ENCODE data around the gene AGER. TPM values are rescaled to one million over a fixed set of nuclear protein-coding genes. Genes with fewer than 3 reads are reported as not detected.

AGER gene
- total RNA-seq, 1 donor from 2014 or later = 1.8 TPM

- TF ChIP-seq, protein P1, sequence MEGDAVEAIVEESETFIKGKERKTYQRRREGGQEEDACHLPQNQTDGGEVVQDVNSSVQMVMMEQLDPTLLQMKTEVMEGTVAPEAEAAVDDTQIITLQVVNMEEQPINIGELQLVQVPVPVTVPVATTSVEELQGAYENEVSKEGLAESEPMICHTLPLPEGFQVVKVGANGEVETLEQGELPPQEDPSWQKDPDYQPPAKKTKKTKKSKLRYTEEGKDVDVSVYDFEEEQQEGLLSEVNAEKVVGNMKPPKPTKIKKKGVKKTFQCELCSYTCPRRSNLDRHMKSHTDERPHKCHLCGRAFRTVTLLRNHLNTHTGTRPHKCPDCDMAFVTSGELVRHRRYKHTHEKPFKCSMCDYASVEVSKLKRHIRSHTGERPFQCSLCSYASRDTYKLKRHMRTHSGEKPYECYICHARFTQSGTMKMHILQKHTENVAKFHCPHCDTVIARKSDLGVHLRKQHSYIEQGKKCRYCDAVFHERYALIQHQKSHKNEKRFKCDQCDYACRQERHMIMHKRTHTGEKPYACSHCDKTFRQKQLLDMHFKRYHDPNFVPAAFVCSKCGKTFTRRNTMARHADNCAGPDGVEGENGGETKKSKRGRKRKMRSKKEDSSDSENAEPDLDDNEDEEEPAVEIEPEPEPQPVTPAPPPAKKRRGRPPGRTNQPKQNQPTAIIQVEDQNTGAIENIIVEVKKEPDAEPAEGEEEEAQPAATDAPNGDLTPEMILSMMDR (IDR thresholded peaks at IDR 0.05; ENCODE audit: borderline replicate concordance) = no peak
- Histone ChIP-seq H3K9me3 (replicated peaks) (no peaks in the 10 kb centered on the region), H3K36me3 (peaks cover 28% of the 10 kb centered on the region), H3K27me3 (ENCODE audit: low read depth) (peaks cover 27% of the 10 kb centered on the region), H3K27ac (replicated peaks) (no peak overlapping the region), H3K4me1 (no peaks in the 10 kb centered on the region), H3K4me3 (no peak overlapping the region)
- DNase-seq = no peak
- intact Hi-C loops (cut with micrococcal nuclease) = no loop called here
Observed at GRCh38 chr6:32203426-32204267, 19.6 kb upstream of the AGER start.

DNA sequence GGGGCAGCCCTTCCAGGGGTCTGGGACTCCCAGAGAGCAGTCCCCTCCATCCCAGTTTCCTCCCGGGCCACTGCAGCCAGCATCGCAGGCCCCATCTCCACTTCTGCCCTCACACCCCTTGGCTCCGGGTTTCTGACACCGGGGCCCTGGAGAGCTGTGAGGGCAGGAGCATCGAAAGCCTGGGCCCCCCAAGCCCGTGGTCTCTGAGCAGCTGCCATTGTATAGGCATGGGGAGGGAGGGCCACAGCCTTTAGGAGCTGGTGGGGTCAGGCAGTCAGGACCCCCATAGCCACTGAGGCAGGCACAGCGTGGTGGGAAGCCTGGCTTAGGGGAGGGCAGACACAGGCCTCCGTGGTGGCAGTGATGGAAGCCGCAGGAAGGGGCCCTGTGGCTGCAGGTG is 18.1 kb upstream of the AGER start:
- H3K9me3 ChIP-seq (replicated peaks) = no peaks in the 10 kb centered on the region
- TF ChIP-seq, protein P1 (IDR thresholded peaks at IDR 0.05; ENCODE audit: borderline replicate concordance) = no peak
- H3K4me3 ChIP-seq = no peak overlapping the region
- no peak overlapping the region for H3K27ac ChIP-seq (replicated peaks)
- H3K36me3 ChIP-seq = peaks cover 23% of the 10 kb centered on the region
- peaks cover 5% of the 10 kb centered on the region for H3K4me1 ChIP-seq
- H3K27me3 ChIP-seq (ENCODE audit: low read depth) = peaks cover 27% of the 10 kb centered on the region
- DNase-seq = no peak
- intact Hi-C loops (cut with micrococcal nuclease) = no loop called here

GRCh38 chr6:32200711-32201475 is 16.8 kb upstream of the AGER start:
- H3K27me3 ChIP-seq (ENCODE audit: low read depth) = peaks cover 27% of the 10 kb centered on the region
- intact Hi-C loops (cut with micrococcal nuclease) = no loop called here
- peaks cover 23% of the 10 kb centered on the region for H3K36me3 ChIP-seq
- no peaks in the 10 kb centered on the region for H3K9me3 ChIP-seq (replicated peaks)
- no peak overlapping the region for H3K27ac ChIP-seq (replicated peaks)
- peaks cover 18% of the 10 kb centered on the region for H3K4me1 ChIP-seq
- H3K4me3 ChIP-seq = no peak overlapping the region
- no peak for DNase-seq
- TF ChIP-seq, protein P1 (IDR thresholded peaks at IDR 0.05; ENCODE audit: borderline replicate concordance) = no peak

- Histone ChIP-seq H3K4me1 (peaks cover 30% of the 10 kb centered on the region), H3K36me3 (peaks cover 11% of the 10 kb centered on the region), H3K4me3 (no peak overlapping the region), H3K27ac (replicated peaks) (no peak overlapping the region), H3K9me3 (replicated peaks) (no peaks in the 10 kb centered on the region), H3K27me3 (ENCODE audit: low read depth) (peaks cover 24% of the 10 kb centered on the region)
- intact Hi-C loops (cut with micrococcal nuclease) = no loop called here
- no peak for DNase-seq
- TF ChIP-seq, protein P1 (IDR thresholded peaks at IDR 0.05; ENCODE audit: borderline replicate concordance) = no peak
Observed at GRCh38 chr6:32198866-32199265, 14.8 kb upstream of the AGER start.

DNA sequence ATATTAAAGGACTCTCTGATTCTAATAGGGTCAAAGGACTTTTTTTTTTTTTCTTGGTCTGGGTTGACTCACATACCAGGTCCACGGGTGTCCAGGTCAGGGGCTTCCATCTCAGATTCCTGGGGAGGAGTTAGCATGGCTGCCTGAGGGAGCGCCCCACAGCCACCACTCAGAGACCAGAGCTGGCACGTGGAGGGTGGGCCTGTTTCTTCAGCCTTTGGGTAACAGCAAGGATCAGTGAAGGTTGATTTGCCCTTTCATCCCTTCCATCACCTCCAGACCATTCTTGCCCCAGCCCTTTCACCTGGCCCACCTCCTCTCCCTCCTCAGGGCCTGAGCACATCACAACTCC is 14.3 kb upstream of the AGER start:
- peak overlapping the region; percentile 99 for H3K27ac ChIP-seq (replicated peaks)
- peaks cover 32% of the 10 kb centered on the region for H3K4me1 ChIP-seq
- no peaks in the 10 kb centered on the region for H3K9me3 ChIP-seq (replicated peaks)
- H3K36me3 ChIP-seq = peaks cover 7% of the 10 kb centered on the region
- H3K4me3 ChIP-seq = no peak overlapping the region
- intact Hi-C loops (cut with micrococcal nuclease) = no loop called here
- peaks cover 19% of the 10 kb centered on the region for H3K27me3 ChIP-seq (ENCODE audit: low read depth)
- DNase-seq = no peak
- TF ChIP-seq, protein P1 (IDR thresholded peaks at IDR 0.05; ENCODE audit: borderline replicate concordance) = no peak

Data from left ventricle myocardium inferior (tissue), 1 donor.